HG03432 (cell line): ENCODE data around the gene RNF212B.

Experiments used
- ATAC-seq: cut with Tn5 transposase; IDR thresholded peaks from one replicate; pipeline ENCODE4 v1.9.1; 2021; ENCODE audit warnings: mild to moderate bottlenecking, moderate library complexity; ENCODE audit not compliant: unreplicated experiment

The RNF212B gene

GRCh38 chr14:23319746-23320583 is 82.2 kb downstream of the RNF212B start:
- ATAC-seq: no peak

- ATAC-seq: peak; percentile 90
Measured at GRCh38 chr14:23320584-23321571, 83.1 kb downstream of the RNF212B start, which contains the start of gene PABPN1. Gene PABPN1 (plus strand): TSS chr14:23321457. CDS start chr14:23321470, 13 bp downstream.

- peak; percentile 9 for ATAC-seq
Measured at GRCh38 chr14:23321572-23322547, 84.1 kb downstream of the RNF212B start.
